ENCODE measurements around the gene ACTL7B. TPM values are rescaled to one million over a fixed set of nuclear protein-coding genes. Genes with fewer than 3 reads are reported as not detected.
"Not testable (repeated sequence)": the region's sequence is repeated elsewhere in the genome, so short reads cannot be mapped to it uniquely, and the experiment has no call there.

Gene ACTL7B
- polyA plus RNA-seq, 1 of the 3 experiments (the other 2 are of a cell fraction) = 0.07 TPM

GRCh38 chr9:108850293-108850897 lies 5.4 kb downstream of the ACTL7B start:
- H3K9ac ChIP-seq = no peak overlapping the region
- 78% methylated on average over 3 of the region's 3 CpGs for WGBS (ENCODE audit: low lambda C conversion rate)
- no peaks in the 10 kb centered on the region for H3F3A ChIP-seq (replicated peaks; ENCODE audit: insufficient read depth)
- H3K4me1 ChIP-seq (ENCODE audit: control insufficient read depth in 1 of 2, insufficient read depth in 2 of 2, low read depth in 1 of 2, low read length in 1 of 2) = no peaks in the 10 kb centered on the region
- H3K9me3 ChIP-seq = no peaks in the 10 kb centered on the region
- no peak overlapping the region for H3K4me3 ChIP-seq (ENCODE audit: low read depth in 2 of 2, low read length in 1 of 2)
- no peak overlapping the region for H3K4me2 ChIP-seq
- H3K9me2 ChIP-seq = no peaks in the 10 kb centered on the region
- no peaks in the 10 kb centered on the region for H3K79me2 ChIP-seq (ENCODE audit: insufficient read depth)
- no peak overlapping the region for H3K27ac ChIP-seq (ENCODE audit: low read depth in 2 of 2, low read length in 1 of 2)
- H3K27me3 ChIP-seq (ENCODE audit: insufficient read depth) = no peaks in the 10 kb centered on the region; the same call in 1 of the 2 replicates
- no peaks in the 10 kb centered on the region for H4K20me1 ChIP-seq (ENCODE audit: insufficient read depth)
- H3K36me3 ChIP-seq (replicated peaks in 1 of 2; ENCODE audit: control insufficient read depth in 1 of 2, insufficient read depth in 2 of 2, low read length in 1 of 2) = no peaks in the 10 kb centered on the region
- TF ChIP-seq GABPA (IDR thresholded peaks at IDR 0.05; ENCODE audit: low read depth) = no peak
- TF ChIP-seq RAD21 (IDR thresholded peaks at IDR 0.05; ENCODE audit: low read length) = peak; percentile 41
- no peak for TF ChIP-seq IRF3 (IDR thresholded peaks at IDR 0.05; ENCODE audit: low read depth, low read length)
- TF ChIP-seq SMC3 (IDR thresholded peaks at IDR 0.05; ENCODE audit: low read depth, low read length) = 0 out of 2 replicates have a peak, but pooled peaks have one; percentile 8
- TF ChIP-seq CTCF (IDR thresholded peaks at IDR 0.05) = peak; percentile 48
- CTCF ChIA-PET = interaction anchor here (1.2 kb wide), 1 partner anchor 104 kb away, joined by 4 read pairs; no protein-coding TSS in a partner anchor
- H2AFZ ChIP-seq (ENCODE audit: low read depth) = no peak overlapping the region
- no peak for DNase-seq
- POLR2A ChIA-PET = no interaction called here

- DNase-seq; H3K9me2 ChIP-seq; H4K20me1 ChIP-seq (ENCODE audit: insufficient read depth); H3K4me1 ChIP-seq (ENCODE audit: control insufficient read depth in 1 of 2, insufficient read depth in 2 of 2, low read depth in 1 of 2, low read length in 1 of 2); H3K27ac ChIP-seq (ENCODE audit: low read depth in 2 of 2, low read length in 1 of 2); POLR2A ChIA-PET; H3K79me2 ChIP-seq (ENCODE audit: insufficient read depth); H3K36me3 ChIP-seq (replicated peaks in 1 of 2; ENCODE audit: control insufficient read depth in 1 of 2, insufficient read depth in 2 of 2, low read length in 1 of 2); H3K4me3 ChIP-seq (ENCODE audit: low read depth in 2 of 2, low read length in 1 of 2); H3K9ac ChIP-seq; H2AFZ ChIP-seq (ENCODE audit: low read depth); CTCF ChIA-PET; H3K9me3 ChIP-seq; H3K27me3 ChIP-seq (ENCODE audit: insufficient read depth); H3K4me2 ChIP-seq; H3F3A ChIP-seq (replicated peaks; ENCODE audit: insufficient read depth): not testable (repeated sequence)
- 42% methylated on average over 3 of the region's 8 CpGs for WGBS (ENCODE audit: low lambda C conversion rate)
Measured at GRCh38 chr9:108848296-108848695, 7.5 kb downstream of the ACTL7B start.

- Histone ChIP-seq H3K4me2 (no peak overlapping the region), H3K79me2 (ENCODE audit: insufficient read depth) (no peaks in the 10 kb centered on the region), H3K27me3 (ENCODE audit: insufficient read depth) (no peaks in the 10 kb centered on the region; the same call in 1 of the 2 replicates), H2AFZ (ENCODE audit: low read depth) (no peak overlapping the region), H3F3A (replicated peaks; ENCODE audit: insufficient read depth) (no peaks in the 10 kb centered on the region), H3K9ac (no peak overlapping the region), H3K4me3 (ENCODE audit: low read depth in 2 of 2, low read length in 1 of 2) (no peak overlapping the region), H3K4me1 (ENCODE audit: control insufficient read depth in 1 of 2, insufficient read depth in 2 of 2, low read depth in 1 of 2, low read length in 1 of 2) (no peaks in the 10 kb centered on the region), H3K27ac (ENCODE audit: low read depth in 2 of 2, low read length in 1 of 2) (no peak overlapping the region), H3K9me2 (no peaks in the 10 kb centered on the region), H3K9me3 (no peaks in the 10 kb centered on the region), H4K20me1 (ENCODE audit: insufficient read depth) (no peaks in the 10 kb centered on the region), H3K36me3 (replicated peaks in 1 of 2; ENCODE audit: control insufficient read depth in 1 of 2, insufficient read depth in 2 of 2, low read length in 1 of 2) (no peaks in the 10 kb centered on the region)
- DNase-seq = no peak
- CTCF ChIA-PET = no interaction called here
- WGBS (ENCODE audit: low lambda C conversion rate) = 29% methylated on average over 2 of the region's 2 CpGs
- POLR2A ChIA-PET = no interaction called here
- no peak for TF ChIP-seq ELF1 (IDR thresholded peaks at IDR 0.05)
- TF ChIP-seq USF1 (IDR thresholded peaks at IDR 0.05; ENCODE audit: borderline replicate concordance, low read depth) = no peak
- no peak for TF ChIP-seq FOSL2 (IDR thresholded peaks at IDR 0.05; ENCODE audit: borderline replicate concordance, low read depth)
- no peak for TF ChIP-seq NRF1 (IDR thresholded peaks at IDR 0.05; ENCODE audit: low read depth, low read length)
- no peak for TF ChIP-seq TEAD4 (IDR thresholded peaks at IDR 0.05; ENCODE audit: borderline replicate concordance, insufficient read depth)
- no peak for TF ChIP-seq MAX (IDR thresholded peaks at IDR 0.05; ENCODE audit: low read depth)
- no peak for TF ChIP-seq MEF2A (IDR thresholded peaks at IDR 0.05; ENCODE audit: borderline replicate concordance, low read depth)
- no peak for TF ChIP-seq EZH2phosphoT487 (IDR thresholded peaks at IDR 0.05; ENCODE audit: borderline replicate concordance, low read depth)
- no peak for TF ChIP-seq IRF3 (IDR thresholded peaks at IDR 0.05; ENCODE audit: low read depth, low read length)
Measured at GRCh38 chr9:108845947-108846346, 9.8 kb downstream of the ACTL7B start.
